GM21381 (cell line): ENCODE measurements around the gene CNOT1.
"Not testable (repeated sequence)": the region's sequence is repeated elsewhere in the genome, so short reads cannot be mapped to it uniquely, and the experiment has no call there.

Experiments
- ATAC-seq: cut with Tn5 transposase; IDR thresholded peaks from one replicate; pipeline ENCODE4 v1.9.1; 2021; ENCODE audit warnings: mild to moderate bottlenecking, moderate library complexity; ENCODE audit not compliant: unreplicated experiment

CNOT1 gene

DNA sequence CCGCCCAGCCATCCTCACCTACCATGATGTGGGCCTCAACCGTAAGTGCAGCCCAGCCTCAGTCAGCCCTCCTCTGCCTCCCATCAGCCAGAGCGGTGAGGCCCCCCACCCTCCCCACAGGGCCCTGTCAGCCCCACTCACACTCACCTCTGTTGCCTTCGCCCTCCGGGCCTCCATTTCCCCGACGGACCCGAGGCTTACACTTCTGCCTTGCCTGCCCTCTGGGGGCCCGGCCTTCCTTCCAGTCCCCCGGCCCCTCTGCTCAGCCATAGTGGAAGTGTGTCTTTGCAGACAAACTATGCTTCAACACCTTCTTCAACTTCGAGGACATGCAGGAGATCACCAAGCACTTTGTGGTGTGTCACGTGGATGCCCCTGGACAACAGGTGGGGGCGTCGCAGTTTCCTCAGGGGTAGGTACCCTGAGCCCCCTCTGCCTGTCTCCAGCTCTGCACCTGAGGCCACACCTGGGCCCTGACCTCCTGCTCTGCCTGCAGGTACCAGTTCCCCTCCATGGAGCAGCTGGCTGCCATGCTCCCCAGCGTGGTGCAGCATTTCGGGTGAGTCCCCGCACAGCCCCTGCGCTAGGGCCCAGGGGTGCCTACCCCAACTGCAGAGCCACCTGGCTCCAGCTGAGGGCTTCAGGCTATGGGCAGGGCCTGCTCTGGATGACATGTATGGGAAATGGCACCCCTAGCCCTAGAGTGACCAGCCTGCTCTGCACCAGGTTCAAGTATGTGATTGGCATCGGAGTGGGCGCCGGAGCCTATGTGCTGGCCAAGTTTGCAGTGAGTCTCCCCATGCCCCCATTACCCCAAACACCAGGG lies 125.5 kb downstream of the CNOT1 start:
- no peak for ATAC-seq

DNA sequence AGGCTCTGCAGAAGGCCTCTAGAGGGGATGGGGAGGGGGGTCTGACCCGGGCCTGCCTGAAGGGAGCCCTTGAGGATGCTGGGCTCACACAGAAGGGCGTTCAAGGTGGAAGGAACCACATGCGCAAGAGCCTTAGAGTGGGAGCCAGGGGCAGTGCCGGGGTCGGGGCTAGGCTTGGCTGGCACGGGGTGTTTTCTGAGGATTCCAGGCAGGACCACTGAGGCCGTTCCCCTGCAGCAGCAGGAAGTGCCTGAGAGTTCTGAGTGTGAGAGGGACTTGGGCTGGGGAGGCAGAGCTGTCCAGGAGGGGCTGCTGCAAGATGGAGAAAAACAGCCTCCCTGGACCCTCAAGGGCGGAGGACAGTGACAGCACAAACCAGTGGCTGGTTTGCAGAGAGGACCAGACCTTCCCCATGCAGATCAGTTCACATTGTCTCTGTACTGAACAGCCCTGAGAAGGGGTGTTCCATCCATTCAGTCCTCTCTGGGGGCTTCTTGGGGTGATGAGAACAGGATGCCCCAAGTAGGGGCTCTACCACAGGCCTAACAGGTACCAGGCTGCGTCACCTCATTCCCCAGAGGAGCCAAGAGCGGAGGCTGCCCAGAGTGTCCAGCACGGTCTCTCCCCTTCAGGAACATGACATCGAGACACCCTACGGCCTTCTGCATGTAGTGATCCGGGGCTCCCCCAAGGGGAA lies 126.3 kb downstream of the CNOT1 start:
- ATAC-seq = no peak

DNA sequence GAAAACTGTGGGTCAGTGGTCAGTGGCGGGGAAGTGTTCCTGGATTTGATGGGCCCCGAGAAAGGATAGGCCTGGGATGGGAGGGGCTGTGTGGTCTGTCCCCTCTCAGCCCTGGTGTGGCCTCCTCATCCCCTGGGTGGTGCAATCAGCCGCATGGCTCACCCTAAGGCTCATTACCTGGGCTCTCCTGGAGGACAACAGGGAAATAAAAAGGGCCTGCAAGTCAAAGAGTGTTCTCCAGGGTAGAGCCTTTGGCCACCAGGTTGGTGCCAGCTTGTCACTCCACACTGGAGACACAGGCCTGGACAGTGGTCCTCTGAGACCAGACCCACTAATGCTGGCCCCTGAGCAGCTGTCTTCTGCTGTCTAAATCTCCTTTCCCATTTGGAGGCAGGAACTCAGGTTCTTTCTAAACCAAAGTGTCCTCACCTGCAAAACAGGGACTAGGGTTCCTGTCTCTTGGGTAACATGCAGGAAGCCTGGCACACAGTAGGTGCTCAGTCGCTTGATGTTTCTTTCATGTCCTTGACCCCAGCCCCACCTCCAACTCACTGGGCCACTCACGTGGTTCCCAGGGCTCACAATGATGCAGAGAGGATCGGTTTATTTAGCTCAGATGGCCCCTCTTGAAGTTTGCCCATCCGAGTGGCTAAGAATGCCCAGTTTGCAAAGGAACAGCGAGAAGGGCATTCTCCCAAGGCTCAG lies 127.3 kb downstream of the CNOT1 start:
- no peak for ATAC-seq

DNA sequence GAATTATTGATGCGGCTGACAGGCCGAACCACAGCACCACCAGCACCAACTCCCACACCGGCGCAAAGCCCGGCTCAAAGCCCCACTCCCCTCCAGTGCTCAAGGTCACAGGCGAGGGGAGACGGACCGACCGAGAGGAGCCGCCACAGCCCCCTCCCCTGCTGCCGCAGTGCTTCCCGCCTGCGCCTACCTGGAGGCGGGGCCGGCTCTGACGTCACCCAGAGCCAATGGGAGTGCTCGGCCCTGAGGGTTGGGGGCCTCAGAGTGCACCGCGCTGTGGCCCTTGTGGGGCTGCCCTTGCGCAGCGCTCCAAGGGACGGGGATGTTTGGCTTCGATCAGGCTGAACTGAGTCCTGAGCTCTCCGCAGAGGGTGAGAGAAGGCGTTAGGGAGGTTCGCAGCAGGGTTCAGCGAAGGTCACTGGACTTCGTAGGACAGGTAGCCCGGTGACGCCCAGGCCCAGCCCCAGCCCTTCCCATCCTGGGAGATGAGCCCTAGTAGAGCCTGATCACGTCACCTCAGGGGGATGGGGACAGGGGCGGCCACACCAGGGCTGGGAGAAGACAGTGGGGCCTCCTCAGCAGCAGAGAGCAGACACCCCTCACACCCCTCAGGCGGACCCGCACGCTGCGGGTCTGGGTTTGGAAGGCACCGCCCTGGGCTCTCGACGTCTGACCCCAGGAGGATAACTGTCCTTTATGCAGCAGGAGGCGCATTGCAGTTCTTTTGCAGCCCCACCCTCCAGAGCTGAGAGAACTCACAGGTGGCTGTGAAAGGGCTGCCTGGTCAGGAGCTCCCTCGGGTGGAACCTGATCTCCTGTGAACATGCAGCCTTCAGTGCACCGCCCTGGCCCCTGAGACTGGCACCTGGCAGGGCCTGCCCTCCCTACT lies 128.1 kb downstream of the CNOT1 start:
- ATAC-seq = no peak

DNA sequence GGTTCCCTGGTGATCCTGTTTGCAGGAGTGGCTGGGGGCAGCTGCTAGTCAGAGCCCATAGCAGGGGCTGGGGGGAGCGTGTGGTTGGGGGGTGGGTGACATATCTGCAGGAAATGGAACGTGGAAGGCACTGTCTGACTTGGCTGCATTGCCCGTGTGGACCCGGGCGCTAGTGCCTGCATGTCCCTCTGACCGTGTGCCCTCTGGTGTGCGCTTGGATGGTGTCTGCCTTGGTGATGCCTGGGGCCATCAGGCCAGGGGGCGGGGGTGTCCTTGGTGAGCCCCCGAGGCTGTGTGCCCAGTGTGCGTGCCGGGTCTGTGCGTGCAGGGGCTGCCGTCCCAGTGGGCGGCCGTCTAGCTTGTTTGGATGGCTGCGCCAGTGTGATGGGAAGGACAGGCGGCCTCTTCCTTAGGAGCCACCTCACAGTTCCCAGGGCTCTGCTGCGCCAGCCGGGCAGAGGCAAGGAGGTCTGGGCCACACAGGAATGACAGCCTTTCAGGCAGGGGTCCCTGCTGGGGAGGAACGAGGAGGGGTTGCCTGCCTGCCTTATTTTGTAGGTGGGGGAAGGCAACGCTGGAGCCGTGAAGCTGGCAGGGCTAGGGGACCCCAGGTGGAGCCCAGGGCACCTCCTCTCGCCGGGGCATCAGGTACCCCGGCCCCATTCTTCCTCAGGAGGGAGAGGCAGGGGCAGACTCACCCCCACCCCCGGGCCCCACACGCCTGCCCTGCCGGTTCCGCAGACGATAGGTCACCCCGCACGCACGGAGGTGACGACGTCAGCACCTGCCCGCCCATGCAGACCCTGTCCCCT lies 129.0 kb downstream of the CNOT1 start:
- no peak for ATAC-seq

DNA sequence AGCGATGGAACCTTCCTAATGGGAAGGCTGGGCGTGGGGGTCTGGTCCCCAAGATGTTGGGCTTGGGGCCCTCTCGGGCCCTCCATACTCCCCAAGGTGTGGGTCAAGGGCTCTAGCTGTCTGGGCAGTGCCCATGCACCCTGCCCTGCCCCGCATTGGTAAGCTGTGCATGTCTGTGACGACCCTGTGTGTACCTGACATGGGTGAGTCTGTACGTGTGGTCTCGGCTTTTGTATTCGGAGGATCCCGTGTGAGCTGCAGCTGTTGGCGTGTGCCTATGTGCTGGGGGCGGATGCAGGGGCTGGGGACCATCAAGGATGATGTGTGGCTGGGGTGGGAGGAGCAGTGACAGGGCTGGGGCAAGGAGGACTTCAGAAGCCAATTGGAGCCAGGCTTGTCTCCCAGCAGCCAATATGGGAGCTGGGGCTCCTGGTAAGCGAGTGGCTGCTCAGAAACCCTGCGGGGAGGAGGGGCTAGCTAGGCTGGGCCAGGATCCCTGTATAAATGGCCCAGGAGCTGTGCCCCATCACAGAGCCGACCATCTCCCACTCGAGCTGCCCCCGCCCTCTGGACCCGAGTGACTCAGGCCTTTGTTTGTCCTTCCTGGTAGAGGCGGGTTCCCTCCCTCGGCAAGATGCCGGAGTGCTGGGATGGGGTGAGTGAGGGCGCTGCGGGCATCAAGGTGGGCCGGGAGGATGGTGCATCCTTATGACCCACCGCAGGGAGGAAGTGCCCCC lies 129.8 kb downstream of the CNOT1 start, which contains the start of gene NDRG4:
Gene NDRG4 (plus strand): TSS at position 529 of the 737 bp plus-strand sequence. CDS start 106 bp downstream, at position 635.
- no peak for ATAC-seq

GRCh38 chr16:58499092-58499511 lies 130.5 kb downstream of the CNOT1 start:
- ATAC-seq = no peak

- ATAC-seq = no peak
Observed at GRCh38 chr16:58498341-58499091, 131.1 kb downstream of the CNOT1 start.

DNA sequence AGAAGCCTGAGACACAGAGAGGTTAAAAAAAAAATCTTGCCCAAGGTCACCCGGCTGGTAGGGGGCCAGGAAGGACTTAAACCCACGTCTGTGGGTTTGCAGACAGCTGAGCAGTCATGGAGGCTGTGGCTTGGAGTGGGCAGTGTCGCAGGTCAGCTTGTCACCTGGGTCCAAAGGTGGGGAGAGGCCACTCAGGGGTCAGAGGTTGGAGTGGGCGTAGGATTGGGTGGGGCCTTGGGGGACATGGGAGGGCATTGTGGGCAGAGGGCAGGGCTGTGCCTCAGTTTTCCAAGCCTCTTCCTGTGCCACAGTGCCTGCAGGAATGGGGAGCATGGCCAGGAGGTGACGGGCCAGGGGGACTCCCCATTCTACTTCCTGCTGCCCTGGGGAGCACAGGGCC lies 131.7 kb downstream of the CNOT1 start:
- ATAC-seq = no peak

DNA sequence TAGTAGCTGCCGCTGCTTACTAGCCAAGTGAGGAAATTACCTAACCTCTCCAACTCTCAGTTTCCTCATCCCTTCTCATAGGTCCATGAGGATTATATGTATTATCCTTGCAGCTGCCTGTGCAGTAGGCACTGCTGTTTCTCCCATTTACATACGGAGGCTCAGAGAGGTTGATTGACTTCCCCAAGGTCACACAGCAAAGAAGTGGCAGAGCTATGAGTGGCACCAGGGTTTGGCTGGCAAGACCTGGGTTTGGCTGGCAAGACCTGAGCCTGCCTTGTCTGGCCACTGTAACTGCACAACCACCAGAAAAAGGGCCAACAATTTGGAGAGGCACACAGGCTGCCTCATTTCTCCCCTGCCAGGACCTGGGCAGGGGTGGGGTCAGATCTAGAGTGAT lies 132.2 kb downstream of the CNOT1 start:
- no peak for ATAC-seq

- no peak for ATAC-seq
Observed at GRCh38 chr16:58495521-58496331, 133.9 kb downstream of the CNOT1 start.

- ATAC-seq = peak; percentile 65
Observed at GRCh38 chr16:58494981-58495520, 134.6 kb downstream of the CNOT1 start.

DNA sequence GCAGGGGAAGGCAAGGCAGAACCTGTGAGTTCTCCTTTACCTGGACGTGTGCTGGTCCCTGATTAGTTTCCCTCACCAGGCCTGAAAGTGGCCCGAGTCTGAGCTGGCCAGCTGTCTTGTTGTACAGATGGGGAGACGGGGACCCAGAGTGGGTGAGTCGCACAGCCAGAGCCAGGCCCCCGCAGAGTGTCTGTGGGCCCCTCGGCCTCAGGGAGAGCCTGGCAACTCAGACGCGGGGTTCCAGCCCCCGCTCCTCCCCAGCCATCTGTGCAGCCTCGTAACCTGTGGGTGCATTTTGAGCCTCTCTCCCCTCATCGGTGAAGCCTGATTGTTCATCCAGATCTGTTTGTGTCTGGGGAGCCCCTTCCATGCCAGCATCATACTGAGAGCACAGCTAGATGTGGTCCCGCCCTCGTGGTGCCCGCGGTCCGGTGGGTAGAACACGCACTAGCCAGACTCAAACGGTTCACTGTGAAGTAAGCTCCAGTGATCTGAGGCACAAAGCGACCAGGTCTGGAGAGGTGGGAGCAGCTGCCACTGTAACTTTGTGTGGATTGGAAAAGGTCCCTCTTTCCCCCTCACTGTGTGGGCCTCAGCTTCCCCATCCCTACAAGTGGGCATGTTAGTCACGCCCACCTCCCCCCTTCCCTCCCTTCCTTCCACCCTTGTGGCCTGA lies 135.7 kb downstream of the CNOT1 start:
- ATAC-seq = no peak

GRCh38 chr16:58492735-58493134 lies 136.9 kb downstream of the CNOT1 start:
- ATAC-seq = no peak

GRCh38 chr16:58492066-58492465 lies 137.6 kb downstream of the CNOT1 start:
- ATAC-seq = no peak

DNA sequence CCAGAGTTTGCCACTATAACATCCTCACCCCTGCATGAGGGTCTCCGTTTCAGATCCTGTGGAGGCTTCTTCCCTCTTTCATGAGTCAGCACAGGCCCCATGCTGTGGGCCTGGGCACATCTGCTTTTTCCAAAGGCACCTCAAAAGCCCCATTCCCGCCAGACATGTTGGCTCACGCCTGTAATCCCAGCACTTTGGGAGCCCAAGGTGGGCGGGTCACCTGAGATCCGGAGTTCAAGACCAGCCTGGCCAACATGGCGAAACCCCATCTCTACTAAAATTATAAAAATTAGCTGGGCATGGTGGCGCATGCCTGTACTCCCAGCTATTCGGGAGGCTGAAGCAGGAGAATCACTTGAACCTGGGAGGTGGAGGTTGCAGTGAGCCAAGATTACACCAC lies 139.1 kb downstream of the CNOT1 start:
- not testable (repeated sequence) for ATAC-seq

GRCh38 chr16:58490065-58490464 lies 139.6 kb downstream of the CNOT1 start:
- no peak for ATAC-seq
